NCI-H1694 treated with DMSO at 0.1 percent for 48 hours (cell line): Measurements from ENCODE around the gene NEUROD2.
A peak's percentile ranks its signal among the peaks of the same experiment; 100 is the strongest.

Experiments used
- DNase-seq: peaks from one replicate; lab custom pipeline; 2025; lab: John Stamatoyannopoulos, UW

NEUROD2 gene

DNA sequence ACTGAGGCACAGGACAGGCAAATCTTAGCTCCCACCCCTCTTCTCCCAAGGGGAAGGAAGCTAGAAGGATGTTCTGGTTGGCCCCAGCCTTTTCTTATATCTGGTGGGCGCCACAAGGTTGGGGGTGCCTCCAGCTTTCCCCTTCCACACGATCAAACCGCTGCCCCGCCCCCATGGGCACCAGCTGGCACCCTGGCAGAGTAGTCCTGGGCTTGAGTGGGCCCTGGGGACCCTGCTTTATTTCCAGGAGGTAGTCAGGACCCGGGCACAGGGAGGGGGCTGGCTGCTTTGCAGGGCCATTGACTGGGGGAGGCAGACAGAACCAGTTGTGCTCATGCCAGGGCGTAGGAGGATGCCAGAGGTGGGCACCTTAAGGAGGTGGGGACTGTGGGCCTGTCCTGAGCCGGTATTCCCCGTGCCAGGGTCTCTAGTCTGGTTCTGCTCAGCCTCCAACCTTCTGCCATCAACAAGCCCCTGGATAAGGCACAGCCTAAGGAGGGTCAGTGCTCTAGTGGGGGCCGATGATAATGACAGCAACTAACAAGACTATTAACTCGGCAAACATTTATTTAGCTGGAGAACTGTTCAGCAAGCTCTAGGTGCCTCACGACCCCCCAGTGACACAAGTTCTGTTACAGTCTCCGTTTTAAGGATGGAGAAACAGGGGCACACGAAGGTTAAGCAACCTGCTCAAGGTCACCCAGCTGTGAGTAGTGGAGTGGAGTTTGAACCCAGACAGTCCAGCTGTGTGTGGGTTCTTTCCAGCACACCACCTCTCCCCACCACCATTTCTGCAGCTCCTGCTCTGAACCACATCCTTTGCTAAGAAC is 11.5 kb upstream of the NEUROD2 start:
- DNase-seq = peak; percentile 42

DNA sequence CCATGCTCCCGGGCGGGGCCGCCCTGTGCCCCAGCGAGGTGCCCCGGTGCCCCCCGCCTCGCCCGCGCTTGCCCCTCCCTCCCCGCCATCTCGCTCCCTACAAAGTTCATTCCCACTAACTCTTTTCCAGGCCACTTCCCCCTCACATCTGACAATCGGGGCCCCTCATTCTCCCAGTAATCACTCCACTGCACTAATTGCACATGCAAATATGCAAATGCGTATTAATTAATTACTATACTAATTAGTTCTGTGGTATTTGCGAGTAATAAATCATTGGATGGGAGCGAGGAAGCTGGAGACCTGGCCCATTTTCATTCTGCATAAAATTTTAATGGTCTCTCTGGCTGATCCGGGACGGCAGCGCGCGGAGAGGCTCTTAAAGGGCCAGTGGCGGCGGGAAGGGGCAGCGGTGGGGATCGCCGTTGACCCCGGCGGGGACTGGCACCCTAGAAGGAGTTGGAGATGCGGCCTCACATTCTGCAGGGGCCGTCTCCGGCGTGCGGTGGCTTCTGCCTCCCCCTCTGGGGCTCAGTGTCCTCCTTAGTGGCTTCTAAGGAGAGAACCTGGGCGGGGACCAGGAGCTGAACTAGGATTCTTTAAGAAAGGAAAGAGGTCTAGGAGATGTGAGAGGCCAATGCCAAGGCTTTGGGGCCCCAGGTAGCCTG is 10.7 kb upstream of the NEUROD2 start:
- DNase-seq = peak; percentile 39

DNA sequence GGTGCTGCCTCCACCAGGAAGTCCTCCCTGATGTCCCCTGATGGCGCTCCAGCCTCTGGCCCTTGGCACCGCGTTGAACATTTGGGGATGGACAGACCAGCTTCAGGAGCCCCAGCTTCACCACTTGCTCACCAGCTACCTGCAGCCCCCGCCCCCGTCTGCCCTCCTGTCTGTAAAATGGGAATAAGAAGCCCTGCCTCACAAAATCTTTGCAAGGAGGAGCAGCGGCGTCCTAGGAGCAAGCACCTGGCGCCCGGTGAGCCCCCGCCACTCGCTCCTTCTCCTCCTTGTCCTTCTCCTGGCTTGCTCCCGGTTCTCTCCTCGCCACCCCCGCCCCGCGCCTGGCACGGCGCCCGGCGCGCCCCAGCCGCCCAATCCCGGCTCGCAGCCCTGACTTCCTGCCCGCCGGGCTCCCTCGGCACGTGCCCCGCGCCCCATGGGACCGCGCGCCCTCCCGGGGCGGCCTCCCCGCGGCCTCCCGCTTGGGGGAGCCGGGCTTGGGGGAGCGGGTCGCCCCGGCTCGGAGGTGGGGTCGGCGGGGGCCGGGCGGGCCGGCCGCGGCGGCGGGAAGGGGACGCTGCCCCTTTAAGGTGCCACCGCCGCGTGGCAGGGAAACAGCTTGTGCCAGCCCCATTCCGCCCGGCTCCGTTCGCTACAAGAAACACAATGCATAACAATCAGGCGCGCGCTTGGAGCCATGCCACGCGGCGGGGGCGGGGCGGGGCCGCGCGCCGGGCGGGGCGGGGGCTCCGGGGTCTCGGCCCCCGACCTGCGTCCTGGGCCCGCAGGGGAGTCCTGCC is 9.9 kb upstream of the NEUROD2 start:
- peak; percentile 72 for DNase-seq

DNA sequence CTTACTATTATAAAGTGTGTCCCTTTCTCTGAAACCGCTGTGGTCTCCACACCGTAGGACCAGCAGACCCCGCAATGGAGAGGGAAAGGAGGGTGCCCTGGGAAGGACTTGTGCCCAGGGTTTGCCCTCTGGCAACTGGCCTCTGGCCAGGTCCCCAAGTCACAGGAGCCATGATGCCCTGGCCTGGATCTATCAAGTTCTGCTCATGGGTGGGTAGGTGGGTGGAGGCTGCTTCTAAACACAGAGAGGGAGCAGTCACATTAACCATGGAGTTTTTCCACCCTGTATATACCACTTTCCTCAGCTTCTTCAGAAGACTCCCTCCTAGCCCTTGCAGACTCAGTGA is 9.4 kb upstream of the NEUROD2 start:
- DNase-seq = no peak

DNA sequence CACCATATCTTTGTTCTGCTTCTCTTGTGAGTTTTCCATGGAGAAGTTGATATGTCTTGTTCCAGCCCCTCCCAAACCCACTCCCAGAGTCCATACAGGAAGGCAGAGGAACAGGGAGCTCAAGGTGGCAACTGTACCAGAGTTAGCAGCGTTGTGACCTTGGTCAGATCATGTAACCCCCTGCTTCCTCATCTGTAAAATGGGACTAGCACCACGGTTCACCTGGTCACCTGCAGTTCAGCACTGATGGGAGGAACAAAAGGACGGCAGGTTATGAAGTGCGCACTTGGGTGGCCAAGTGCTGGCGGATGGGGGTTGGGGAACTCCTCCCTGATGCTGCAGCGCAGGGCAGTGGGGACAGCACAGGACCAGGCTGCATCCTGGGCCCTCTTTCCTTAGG is 7.7 kb upstream of the NEUROD2 start:
- no peak for DNase-seq

DNA sequence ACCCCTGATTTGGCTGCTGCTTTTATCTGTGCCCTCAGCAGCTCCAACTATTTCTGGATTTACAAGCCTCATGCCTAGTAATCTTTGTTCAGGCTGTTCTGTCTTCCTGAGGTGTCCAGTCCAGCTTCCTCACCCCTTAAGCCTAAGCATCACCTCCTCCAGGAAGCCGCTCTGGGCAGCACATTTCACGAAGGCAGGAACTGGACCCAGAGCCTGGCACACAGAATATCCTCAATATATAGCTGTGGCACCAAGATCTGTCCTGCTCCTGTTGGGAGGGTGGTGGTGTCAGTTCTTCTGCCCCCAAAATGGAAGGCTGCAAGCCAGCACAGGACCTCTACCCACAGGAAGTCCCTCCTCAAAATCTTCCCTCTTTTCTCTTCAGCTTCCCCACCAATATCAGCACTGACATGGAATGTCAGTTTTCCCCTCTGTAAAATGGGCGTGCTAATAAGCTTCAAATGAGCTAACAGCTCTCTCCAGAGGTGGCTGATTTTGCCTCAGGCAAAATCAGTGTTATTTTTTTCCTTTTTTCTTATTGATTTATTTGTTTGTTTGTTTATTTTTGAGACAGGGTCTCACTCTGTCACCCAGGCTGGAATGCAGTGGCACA is 6.9 kb upstream of the NEUROD2 start:
- no peak for DNase-seq

DNA sequence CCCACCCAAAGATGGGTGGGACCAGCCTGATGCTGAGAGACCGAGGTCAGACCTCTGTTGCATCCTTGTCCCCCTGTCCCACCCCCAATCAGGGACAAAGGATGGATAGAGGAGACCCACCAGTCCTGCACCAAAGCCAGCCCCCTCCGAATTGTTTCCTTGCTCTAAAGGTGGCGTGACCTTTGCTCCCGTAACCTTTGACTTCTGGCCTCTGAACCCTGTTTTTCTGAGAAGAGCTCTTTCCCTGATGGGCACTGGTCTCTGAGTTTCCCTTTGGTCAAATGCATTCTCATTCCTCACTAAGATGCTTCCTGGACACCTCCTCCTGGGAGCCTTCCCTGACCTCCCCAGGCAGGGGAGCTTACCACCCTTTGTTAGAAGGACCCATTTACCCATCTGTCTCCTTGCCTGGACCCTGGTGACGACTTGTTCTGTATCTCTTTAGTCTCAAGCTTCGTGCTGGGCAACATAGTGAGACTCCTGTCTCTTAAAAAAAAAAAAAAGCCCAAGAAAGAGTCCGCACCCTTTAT is 5.3 kb upstream of the NEUROD2 start:
- no peak for DNase-seq

DNA sequence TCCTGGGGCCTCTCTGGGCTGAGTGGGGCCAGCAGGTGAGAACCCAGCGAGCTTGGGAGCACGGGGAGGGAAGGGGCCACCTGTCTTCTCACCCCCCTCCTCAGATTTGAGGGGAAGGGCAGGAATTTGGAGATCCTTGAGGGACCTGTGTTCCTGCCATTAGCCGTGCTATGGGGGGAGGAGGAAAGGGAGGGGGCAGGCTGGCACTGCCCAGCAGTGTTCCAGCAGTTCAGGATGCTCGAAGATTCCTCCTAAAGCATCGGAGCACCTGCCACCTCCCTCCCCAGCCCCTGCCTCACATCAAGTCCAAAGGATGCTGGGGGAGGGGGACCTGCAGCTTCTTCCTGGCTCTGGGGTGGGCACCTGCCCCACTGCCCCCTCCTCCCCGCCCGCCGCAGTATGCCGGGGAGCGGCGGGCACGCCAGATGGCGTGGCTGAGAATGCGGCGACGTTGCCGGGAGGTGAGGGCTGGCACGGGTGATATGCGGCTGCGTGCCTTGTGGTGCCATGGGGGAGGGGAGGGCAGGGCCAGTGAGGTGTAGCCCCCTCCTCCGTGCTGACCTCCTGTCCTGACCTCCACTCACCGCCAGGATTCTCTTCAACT is 4.7 kb upstream of the NEUROD2 start:
- peak; percentile 59 for DNase-seq

DNA sequence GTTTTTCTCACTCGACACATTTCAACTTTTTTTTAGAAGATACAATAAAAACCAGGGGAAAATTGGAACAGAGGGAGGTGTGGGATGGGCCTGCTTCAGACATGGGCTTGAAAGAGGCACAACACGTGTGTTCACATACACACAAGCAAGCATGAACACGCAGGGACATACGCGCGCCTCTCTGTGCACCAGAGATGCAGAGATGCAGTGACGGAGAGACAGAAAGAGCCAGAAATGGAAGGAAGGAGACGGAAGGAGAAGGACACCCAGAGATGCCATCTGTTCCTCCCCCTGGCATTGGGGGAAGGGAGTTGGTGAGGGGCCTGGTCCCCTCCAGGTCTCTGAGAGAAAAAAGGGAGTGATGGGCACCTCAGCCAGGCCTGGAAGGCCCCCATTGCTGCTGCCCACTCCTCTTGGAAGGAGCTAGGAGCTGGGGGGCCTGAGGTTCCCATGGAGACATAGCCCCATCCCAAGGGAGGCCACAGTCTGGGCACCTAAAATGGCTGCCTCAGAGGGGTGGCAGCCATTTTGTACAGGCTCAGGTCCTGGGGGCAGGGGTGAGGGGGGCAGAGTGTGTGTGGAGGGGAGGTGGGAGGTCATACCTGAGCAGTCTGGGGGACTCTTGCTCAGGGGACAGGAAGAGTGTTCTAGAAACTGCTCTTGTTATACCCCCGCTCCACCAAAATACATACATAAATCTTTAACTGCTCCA is 3.8 kb upstream of the NEUROD2 start:
- DNase-seq = no peak

DNA sequence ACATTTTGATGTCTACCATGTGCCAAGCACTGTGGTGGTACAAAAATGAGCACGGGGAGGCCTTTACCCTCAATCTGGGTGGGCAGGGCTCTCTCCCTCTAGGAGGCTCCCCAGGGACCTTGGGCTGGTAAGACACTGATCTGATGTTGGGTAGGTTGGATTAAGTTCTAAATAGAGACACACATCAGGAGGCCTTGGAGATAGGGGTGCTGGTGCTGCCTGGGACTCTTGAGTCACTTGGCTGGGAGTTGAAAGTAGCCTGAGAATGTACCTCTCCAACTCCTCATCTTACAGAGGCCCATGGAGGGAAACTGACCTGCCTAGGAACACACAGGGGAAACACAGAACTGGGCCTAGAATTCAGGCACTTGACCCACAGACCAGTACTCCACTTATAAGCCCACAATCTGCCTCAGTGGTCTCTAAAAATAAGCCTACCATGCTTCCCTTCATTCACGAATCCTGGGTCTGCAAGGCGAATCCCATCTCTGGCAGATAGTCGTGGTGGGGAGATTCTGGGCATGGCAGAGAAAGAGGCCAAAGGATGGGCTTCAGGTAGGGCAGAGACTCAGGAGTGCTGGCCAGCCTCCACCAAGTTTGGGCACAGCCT is 1.8 kb upstream of the NEUROD2 start:
- DNase-seq = no peak

DNA sequence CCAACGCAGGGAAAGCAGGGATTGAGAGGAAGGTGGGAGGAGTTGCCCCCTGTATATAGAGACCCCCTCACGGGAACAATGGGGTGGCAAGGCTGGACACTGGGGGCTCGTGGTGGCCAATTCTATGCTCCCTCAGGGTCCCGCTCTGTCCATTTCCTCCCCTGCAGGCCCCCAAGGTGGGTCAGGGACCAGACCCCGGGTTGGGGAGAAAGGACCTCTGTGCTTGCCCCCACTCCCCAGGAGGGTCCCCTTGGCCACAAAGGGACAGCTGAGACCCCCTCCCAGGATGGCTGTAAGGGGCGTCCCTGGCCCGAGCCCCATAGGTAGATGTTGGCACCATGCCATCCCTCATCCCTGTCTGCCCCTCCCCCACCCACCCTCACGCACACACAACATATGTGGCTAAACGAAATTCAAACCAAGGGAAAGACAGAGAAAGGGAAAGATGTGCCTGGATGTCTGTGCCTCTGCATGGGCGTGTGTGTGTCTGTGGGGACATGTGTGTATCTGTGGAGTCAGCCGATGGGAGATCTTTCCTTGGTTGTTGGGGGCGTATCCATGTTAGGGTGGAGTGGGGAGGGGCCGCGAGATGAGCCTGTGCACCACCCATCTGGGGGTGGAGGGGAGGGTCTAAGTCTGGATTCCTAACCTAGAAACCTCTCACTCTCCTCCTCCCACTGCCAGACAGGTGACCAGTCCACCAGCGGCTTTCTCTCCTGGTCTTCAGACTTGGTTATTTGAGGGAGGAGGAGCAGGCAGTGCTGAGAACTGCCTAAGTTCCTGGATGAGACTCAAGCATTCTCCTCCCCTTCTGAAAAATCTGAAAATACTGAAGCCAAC is 642 bp upstream of the NEUROD2 start:
- peak; percentile 83 for DNase-seq

DNA sequence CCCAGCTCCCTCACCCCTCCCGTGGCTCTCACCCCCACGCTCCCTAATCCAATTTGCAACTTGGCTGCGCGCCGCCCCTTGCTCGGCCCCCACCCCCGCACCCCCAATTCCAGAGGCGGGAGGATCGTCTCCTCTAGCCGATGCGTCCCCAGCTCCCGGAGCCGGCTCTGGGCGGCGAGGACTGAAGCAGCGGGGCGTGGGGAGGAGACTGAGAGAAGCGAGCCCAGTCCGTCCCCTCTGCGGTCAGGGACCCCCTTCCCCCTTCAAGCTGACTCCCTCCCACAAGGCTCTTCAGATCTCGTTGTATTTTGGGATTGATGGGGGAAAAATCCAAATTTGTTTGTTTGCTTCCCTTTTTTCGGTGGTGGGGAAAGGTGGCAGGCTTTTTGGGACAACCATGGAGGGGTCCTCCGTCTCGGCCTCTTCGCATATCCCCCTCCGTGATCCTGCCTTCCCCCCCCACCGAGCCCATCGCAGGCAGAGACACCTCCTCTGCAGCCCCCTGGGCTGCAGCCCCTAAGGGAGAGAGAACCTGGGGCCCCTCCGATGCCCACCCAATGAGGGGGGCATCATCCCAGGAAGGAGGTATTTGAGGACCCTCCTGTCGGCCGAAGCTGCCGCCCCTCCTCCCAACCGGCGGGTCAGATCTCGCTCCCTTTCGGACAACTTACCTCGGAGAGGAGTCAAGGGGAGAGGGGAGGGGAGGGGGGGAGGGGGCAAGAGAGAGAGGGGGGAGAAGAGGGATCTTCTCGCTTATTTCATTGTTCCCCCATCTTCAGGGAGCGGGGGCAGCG is 466 bp downstream of the NEUROD2 start:
- DNase-seq = peak; percentile 19

DNA sequence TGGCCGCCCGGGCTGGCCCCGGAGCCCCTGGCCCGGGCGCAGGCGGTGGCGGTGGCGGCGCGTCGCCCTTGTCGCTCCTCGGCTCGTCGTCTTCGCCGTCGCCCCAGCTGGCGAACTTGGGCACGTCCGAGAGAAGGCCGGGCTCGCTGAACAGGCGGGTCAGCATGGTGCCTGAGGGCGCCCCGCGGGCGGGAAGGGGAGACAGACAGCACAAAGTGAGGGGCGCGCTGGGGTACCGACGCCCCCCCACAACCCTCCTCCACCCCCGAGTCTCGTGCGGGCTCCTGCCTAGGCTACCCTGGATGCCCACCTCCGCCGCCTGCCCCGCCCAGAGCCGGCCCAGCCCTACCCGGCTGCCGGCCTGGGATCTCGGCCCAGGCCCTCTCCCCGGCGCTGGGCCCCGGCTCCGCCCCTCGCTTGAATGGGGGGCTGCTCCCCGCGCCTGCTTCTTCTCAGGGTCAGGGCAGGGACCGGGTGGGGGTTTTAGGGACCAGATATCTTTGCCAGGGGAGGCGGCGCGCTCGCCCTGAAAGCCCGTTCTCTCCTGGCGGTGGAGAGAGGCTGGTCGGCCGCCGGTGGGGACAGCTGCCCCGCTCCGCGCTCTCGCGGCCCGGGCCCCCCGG is 1.2 kb downstream of the NEUROD2 start:
- DNase-seq = no peak

DNA sequence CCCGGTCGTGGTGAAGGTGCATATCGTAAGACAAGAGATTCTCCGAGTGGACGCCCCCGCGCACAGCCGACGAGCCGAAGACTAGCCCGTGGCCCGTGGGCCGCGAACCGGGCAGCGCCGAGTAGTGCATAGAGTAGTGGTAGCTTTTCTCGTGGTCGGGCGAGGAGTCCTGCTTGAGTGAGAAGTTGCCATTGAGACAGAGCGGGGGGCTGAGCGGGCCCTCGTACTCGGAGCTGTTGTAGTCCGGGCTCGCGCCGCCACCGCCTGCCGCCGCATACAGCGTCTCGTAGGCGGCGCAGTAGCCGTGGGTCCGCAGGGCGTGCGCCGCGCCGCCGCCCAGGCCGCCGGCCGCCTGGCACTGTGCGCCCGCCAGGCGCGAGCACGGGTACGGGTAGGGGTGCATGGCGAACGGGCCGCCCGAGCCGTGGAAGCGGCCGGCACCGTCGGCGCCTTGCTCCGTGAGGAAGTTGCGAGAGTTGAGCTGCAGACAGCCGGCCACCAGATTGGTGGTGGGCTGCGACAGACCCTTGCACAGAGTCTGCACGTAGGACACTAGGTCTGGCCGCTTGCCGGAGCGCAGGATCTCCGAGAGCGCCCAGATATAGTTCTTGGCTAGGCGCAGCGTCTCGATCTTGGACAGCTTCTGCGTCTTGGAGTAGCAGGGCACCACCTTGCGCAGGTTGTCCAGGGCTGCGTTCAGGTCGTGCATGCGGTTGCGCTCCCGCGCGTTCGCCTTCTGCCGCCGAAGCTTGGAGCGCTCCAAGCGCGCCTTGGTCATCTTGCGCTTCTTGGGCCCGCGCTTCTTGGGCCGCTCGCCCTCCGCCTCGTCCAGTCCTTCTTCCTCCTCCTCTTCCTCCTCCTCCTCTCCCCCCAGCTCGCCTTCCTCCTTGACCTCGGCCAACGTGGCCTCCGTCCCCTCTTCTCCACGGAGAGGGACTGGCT is 2.0 kb downstream of the NEUROD2 start:
- DNase-seq = no peak

DNA sequence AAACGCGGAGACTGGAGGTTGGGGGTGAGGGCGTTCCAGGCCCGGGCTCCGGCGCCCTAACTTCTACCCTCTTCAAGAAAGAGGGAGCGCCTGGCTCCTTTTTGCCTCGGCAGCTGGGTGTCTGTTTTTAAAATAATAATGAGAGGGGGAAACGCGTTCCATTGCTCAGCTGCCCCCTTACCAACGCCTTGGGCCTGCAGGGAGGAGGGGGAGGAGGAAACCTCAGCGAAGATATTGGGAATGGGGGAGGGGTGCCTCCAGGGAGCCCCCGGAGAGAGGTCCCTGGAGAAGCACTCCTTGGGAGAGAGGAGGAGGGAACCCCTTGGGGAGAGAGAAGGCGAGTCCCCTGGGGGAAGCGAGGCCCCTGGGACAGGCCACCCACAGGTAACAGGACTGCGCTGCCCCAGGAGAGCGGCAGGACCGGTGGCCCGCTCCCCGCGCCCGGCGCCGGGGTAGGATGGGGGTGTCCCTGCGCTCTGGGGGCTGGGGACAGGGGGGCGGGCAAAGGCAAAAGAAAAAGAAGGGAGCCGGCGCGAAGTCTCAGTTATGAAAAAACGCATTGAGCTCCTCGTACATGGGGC is 2.7 kb downstream of the NEUROD2 start:
- no peak for DNase-seq

DNA sequence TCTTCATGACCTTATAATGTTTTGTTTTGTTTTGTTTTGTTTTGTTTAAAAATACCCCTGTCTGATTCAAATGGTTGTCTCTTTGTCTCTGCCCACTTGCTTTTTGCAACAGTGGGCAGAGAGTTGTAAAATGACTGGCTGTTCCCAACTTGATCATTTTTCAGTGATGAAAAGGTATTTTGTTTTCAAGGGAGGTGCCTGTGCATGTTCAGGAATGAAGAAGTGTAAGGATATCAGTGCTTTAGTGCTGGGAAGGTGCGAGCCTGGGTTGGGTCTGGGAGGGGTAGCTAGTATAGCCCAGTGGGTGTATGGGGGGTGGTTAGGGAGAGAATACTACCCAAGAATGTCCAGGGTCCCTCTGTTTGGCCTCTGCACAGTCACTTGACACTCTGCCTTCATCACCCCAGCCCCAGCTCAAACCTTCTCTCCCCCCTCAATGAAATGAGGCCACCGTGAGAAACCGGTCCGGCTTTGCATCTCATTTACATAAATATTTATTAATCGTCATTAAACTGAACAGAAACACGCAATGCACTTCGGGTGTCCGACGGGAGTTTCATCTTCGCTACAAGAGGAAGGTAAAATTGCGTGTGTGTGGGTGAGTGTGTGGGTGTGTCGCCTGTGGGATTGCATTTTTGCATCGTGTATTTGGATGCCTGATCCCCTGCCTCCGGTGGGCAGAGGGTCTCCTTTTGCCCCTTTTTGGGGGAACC is 4.3 kb downstream of the NEUROD2 start:
- no peak for DNase-seq
